SJSA1 (cell line): ENCODE data around the gene DNAJB14. TPM values are rescaled to one million over a fixed set of nuclear protein-coding genes. Genes with fewer than 3 reads are reported as not detected.
"Not testable (repeated sequence)": the region's sequence is repeated elsewhere in the genome, so short reads cannot be mapped to it uniquely, and the experiment has no call there.

Experiments
- DNase-seq, 2 experiments: peaks; one replicate each; pipeline ENCODE4 v3.0.0-alpha.2; 2015 to 2020; ENCODE audit warnings: low spot score in 2 of 2, low read depth in 1 of 2
- H3K27ac ChIP-seq: fragments of 250-450 bp; sonication (Bioruptor Pico); 2 replicates; pipeline ENCODE4 v1.5.1; 2020; ENCODE audit warnings: mild to moderate bottlenecking, moderate library complexity
- H3K27me3 ChIP-seq: fragments of 250-450 bp; sonication (Bioruptor Pico); replicated peaks from 2 replicates; pipeline ENCODE4 v1.5.1; 2020; ENCODE audit warnings: mild to moderate bottlenecking, moderate library complexity
- H3K36me3 ChIP-seq: fragments of 250-450 bp; sonication (Bioruptor Pico); 2 replicates; pipeline ENCODE4 v1.5.1; 2020; ENCODE audit warnings: mild to moderate bottlenecking
- H3K4me1 ChIP-seq: fragments of 250-450 bp; sonication (Bioruptor Pico); replicated peaks from 2 replicates; pipeline ENCODE4 v1.6.1; 2021; ENCODE audit warnings: mild to moderate bottlenecking
- H3K4me3 ChIP-seq: fragments of 250-450 bp; sonication (Bioruptor Pico); 2 replicates; pipeline ENCODE4 v1.5.1; 2020; ENCODE audit warnings: mild to moderate bottlenecking
- H3K9me3 ChIP-seq: fragments of 250-450 bp; sonication (Bioruptor Pico); replicated peaks from 2 replicates; pipeline ENCODE4 v1.5.1; 2020; ENCODE audit warnings: mild to moderate bottlenecking
- total RNA-seq: library from RNA; depleted of rRNA; stranded (reverse); fragments of >200 nt; shearing (Covaris generic); gene quantifications from 2 replicates; pipeline ENCODE4 v1.2.3, GENCODE V29; 2014

DNAJB14 gene
- total RNA-seq, 1 experiment from 2014 or later: 38.9 TPM

GRCh38 chr4:99958207-99958606 lies 11.8 kb upstream of the DNAJB14 start:
- not testable (repeated sequence) for H3K4me3 ChIP-seq, DNase-seq
- H3K4me1 ChIP-seq: peaks cover 12% of the 10 kb centered on the region; the same call in 1 of the 2 replicates

GRCh38 chr4:99950913-99951254 lies 4.5 kb upstream of the DNAJB14 start:
- Histone ChIP-seq H3K4me1 (peaks cover 28% of the 10 kb centered on the region), H3K27ac (peak overlapping the region; percentile 42), H3K36me3 (peaks cover 34% of the 10 kb centered on the region), H3K4me3 (peak overlapping the region; percentile 73), H3K9me3 (no peaks in the 10 kb centered on the region), H3K27me3 (no peaks in the 10 kb centered on the region)
- no peak for DNase-seq

More at GRCh38 chr4:99958207-99958606, 11.8 kb upstream of the DNAJB14 start:
- H3K27ac ChIP-seq, H3K27me3 ChIP-seq, H3K36me3 ChIP-seq, H3K9me3 ChIP-seq: not testable (repeated sequence)

GRCh38 chr4:99949999-99950912 lies 3.8 kb upstream of the DNAJB14 start, which contains the start of gene H2AZ1:
TSS of gene H2AZ1 (minus strand) at chr4:99950275. CDS start at chr4:99950170, 105 bp downstream.
- Histone ChIP-seq H3K36me3 (peaks cover 34% of the 10 kb centered on the region), H3K4me1 (peaks cover 28% of the 10 kb centered on the region), H3K27ac (peak within 1 kb of the TSS; percentile 94), H3K27me3 (no peaks in the 10 kb centered on the region), H3K4me3 (peak within 1 kb of the TSS; percentile 73), H3K9me3 (no peaks in the 10 kb centered on the region)
- DNase-seq: peak; percentile 95 to 99

- no peaks in the 10 kb centered on the region for H3K9me3 ChIP-seq
- peaks cover 38% of the 10 kb centered on the region for H3K36me3 ChIP-seq
- H3K4me1 ChIP-seq: peaks cover 34% of the 10 kb centered on the region
- H3K4me3 ChIP-seq: peak overlapping the region; percentile 73
- H3K27ac ChIP-seq: peak overlapping the region; percentile 94
- no peaks in the 10 kb centered on the region for H3K27me3 ChIP-seq
- peak; percentile 91 to 92 for DNase-seq
Measured at GRCh38 chr4:99949034-99949998, 2.9 kb upstream of the DNAJB14 start.

- Histone ChIP-seq H3K9me3 (no peaks in the 10 kb centered on the region), H3K27me3 (no peaks in the 10 kb centered on the region), H3K27ac (no peak overlapping the region), H3K4me1 (peaks cover 34% of the 10 kb centered on the region), H3K4me3 (no peak overlapping the region), H3K36me3 (peaks cover 47% of the 10 kb centered on the region)
- DNase-seq: no peak
Measured at GRCh38 chr4:99947608-99948007, 1.2 kb upstream of the DNAJB14 start.

- Histone ChIP-seq H3K4me3 (peak overlapping the region; percentile 66), H3K27ac (peak overlapping the region; percentile 49), H3K27me3 (no peaks in the 10 kb centered on the region), H3K36me3 (peaks cover 47% of the 10 kb centered on the region), H3K4me1 (peaks cover 34% of the 10 kb centered on the region), H3K9me3 (no peaks in the 10 kb centered on the region)
- DNase-seq: no peak
Measured at GRCh38 chr4:99947190-99947578, 766 bp upstream of the DNAJB14 start.

- H3K27me3 ChIP-seq: no peaks in the 10 kb centered on the region
- peaks cover 47% of the 10 kb centered on the region for H3K36me3 ChIP-seq
- H3K4me1 ChIP-seq: peaks cover 30% of the 10 kb centered on the region
- DNase-seq: peak in 1 of 2 experiments; percentile 54
- peak overlapping the region; percentile 66 for H3K4me3 ChIP-seq
- peak overlapping the region; percentile 49 for H3K27ac ChIP-seq
- H3K9me3 ChIP-seq: no peaks in the 10 kb centered on the region
Measured at GRCh38 chr4:99945718-99946355, 581 bp downstream of the DNAJB14 start.

GRCh38 chr4:99943904-99944437 lies 2.4 kb downstream of the DNAJB14 start:
- DNase-seq: no peak
- Histone ChIP-seq H3K27me3 (no peaks in the 10 kb centered on the region), H3K4me3 (no peak overlapping the region)

GRCh38 chr4:99938243-99938753 lies 8.1 kb downstream of the DNAJB14 start:
- Histone ChIP-seq H3K27me3 (no peaks in the 10 kb centered on the region), H3K27ac (no peak overlapping the region), H3K4me3 (no peak overlapping the region), H3K9me3 (peaks cover 10% of the 10 kb centered on the region), H3K36me3 (peaks cover 36% of the 10 kb centered on the region), H3K4me1 (no peaks in the 10 kb centered on the region)
- DNase-seq: no peak

More at GRCh38 chr4:99943904-99944437, 2.4 kb downstream of the DNAJB14 start:
- H3K4me1 ChIP-seq: peaks cover 30% of the 10 kb centered on the region
- H3K36me3 ChIP-seq: peaks cover 44% of the 10 kb centered on the region
- no peak overlapping the region for H3K27ac ChIP-seq
- H3K9me3 ChIP-seq: no peaks in the 10 kb centered on the region

- H3K27ac ChIP-seq: no peak overlapping the region
- DNase-seq: no peak
- H3K36me3 ChIP-seq: peaks cover 41% of the 10 kb centered on the region
- H3K9me3 ChIP-seq: peaks cover 10% of the 10 kb centered on the region
- H3K27me3 ChIP-seq: no peaks in the 10 kb centered on the region
- no peaks in the 10 kb centered on the region for H3K4me1 ChIP-seq
- H3K4me3 ChIP-seq: no peak overlapping the region
Measured at GRCh38 chr4:99934891-99935290, 11.5 kb downstream of the DNAJB14 start.

GRCh38 chr4:99927566-99927965 lies 18.9 kb downstream of the DNAJB14 start:
- H3K9me3 ChIP-seq: no peaks in the 10 kb centered on the region
- DNase-seq: no peak
- H3K27me3 ChIP-seq: no peaks in the 10 kb centered on the region
- no peaks in the 10 kb centered on the region for H3K4me1 ChIP-seq
- H3K27ac ChIP-seq: no peak overlapping the region
- H3K36me3 ChIP-seq: peaks cover 30% of the 10 kb centered on the region
- no peak overlapping the region for H3K4me3 ChIP-seq

GRCh38 chr4:99921174-99921573 lies 25.2 kb downstream of the DNAJB14 start:
- no peak for DNase-seq
- no peak overlapping the region for H3K4me3 ChIP-seq
- no peaks in the 10 kb centered on the region for H3K4me1 ChIP-seq
- no peaks in the 10 kb centered on the region for H3K27me3 ChIP-seq
- no peak overlapping the region for H3K27ac ChIP-seq
- no peaks in the 10 kb centered on the region for H3K9me3 ChIP-seq
- H3K36me3 ChIP-seq: peaks cover 60% of the 10 kb centered on the region

- Histone ChIP-seq H3K9me3 (no peaks in the 10 kb centered on the region), H3K27me3 (no peaks in the 10 kb centered on the region), H3K4me3 (no peak overlapping the region), H3K36me3 (peaks cover 53% of the 10 kb centered on the region), H3K27ac (no peak overlapping the region), H3K4me1 (no peaks in the 10 kb centered on the region)
- no peak for DNase-seq
Measured at GRCh38 chr4:99918656-99919055, 27.8 kb downstream of the DNAJB14 start.
